Measurements from ENCODE around the gene STRAP.
A peak's percentile ranks its signal among the peaks of the same experiment; 100 is the strongest.

DNA sequence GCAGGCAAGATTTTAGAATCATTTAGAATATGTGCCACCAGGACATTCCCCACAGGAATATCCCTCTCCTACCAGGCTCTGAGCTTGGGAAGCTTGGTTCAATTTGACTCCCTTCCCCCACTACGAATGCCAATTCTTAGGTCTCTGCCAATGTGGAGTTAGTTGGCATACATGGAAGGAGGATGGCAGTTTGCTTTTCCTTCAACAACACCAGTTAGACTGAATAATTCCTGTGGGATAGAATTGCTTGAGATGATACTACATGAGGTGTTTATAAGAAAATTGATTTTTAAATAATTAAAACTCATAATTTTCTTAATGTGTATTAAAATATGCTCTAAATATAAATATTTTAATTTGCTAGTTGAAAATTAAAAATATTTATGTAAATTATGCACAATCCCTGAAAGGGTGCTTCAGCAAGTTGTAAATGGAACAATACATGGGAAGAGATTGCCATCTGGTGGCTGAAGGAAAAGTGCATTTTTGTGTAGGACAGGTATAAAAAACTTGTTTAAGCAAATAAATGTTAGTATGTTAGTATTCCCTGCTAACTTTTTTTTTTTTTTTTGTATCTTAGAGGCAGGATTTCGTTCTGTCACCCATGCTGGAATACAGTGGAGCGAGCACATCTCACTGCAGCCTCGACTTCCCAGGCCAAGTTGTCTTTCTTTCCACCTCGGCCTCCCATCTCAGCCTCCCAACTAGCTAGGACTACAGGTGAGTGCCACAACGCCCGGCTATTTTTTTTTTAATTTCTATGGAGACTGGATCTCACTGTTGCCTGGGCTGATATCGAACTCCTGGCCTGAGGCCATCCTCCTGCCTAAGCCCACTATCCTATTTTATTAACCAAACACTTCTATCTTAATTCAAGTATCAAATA lies 25.8 kb upstream of the STRAP start:
- TF ChIP-seq POLR2A (IDR thresholded peaks at IDR 0.05) = no peak
- TF ChIP-seq, protein P1, sequence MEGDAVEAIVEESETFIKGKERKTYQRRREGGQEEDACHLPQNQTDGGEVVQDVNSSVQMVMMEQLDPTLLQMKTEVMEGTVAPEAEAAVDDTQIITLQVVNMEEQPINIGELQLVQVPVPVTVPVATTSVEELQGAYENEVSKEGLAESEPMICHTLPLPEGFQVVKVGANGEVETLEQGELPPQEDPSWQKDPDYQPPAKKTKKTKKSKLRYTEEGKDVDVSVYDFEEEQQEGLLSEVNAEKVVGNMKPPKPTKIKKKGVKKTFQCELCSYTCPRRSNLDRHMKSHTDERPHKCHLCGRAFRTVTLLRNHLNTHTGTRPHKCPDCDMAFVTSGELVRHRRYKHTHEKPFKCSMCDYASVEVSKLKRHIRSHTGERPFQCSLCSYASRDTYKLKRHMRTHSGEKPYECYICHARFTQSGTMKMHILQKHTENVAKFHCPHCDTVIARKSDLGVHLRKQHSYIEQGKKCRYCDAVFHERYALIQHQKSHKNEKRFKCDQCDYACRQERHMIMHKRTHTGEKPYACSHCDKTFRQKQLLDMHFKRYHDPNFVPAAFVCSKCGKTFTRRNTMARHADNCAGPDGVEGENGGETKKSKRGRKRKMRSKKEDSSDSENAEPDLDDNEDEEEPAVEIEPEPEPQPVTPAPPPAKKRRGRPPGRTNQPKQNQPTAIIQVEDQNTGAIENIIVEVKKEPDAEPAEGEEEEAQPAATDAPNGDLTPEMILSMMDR (IDR thresholded peaks at IDR 0.05) = peak; percentile 67 to 95 (median 88)

All from adrenal gland (tissue), 5 donors.